NCI-H2107 treated with DMSO at 0.1 percent for 48 hours (cell line): ENCODE results near the gene TCF12.
"Not testable (repeated sequence)": the region's sequence is repeated elsewhere in the genome, so short reads cannot be mapped to it uniquely, and the experiment has no call there.

Experiments
- DNase-seq: peaks from one replicate; lab custom pipeline; 2025; ENCODE audit not compliant: unreplicated experiment; lab: John Stamatoyannopoulos, UW

The TCF12 gene

DNA sequence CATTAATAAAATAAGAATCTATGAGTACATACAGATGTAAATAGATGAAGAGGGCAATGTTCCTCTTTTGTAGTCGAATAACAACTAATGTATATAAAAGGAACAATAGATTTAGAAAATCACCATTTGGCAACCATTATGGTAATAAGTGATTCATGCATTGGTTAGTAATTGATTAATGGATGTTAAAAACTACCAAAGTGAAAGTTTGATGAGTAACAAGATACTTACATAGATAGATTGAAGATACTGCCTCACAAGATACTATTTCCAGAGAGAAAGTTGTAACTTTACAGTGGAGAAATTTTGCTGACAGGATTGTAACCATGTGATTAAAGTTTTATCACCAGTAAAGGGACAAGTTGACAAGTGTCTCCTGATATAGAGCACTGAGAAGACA lies 55.0 kb downstream of the TCF12 start:
- no peak for DNase-seq

DNA sequence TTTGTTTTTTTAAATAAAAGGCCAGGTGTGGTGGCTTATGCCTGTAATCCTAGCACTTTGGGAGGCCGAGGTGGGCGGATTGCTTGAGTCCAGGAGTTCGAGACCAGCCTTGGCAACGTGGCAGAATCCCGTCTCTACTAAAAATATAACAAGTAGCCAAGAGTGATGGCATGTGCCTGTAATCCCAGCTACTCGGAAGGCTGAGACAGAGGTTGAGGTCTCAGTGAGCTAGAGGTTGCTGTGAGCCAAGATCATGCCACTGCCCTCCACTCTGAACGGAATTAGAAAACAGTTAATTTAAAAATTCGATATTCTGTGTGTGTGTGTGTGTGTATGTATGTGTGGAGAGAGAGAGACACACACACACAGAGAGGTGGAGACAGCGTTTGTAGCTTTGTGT lies 58.8 kb downstream of the TCF12 start:
- no peak for DNase-seq

DNA sequence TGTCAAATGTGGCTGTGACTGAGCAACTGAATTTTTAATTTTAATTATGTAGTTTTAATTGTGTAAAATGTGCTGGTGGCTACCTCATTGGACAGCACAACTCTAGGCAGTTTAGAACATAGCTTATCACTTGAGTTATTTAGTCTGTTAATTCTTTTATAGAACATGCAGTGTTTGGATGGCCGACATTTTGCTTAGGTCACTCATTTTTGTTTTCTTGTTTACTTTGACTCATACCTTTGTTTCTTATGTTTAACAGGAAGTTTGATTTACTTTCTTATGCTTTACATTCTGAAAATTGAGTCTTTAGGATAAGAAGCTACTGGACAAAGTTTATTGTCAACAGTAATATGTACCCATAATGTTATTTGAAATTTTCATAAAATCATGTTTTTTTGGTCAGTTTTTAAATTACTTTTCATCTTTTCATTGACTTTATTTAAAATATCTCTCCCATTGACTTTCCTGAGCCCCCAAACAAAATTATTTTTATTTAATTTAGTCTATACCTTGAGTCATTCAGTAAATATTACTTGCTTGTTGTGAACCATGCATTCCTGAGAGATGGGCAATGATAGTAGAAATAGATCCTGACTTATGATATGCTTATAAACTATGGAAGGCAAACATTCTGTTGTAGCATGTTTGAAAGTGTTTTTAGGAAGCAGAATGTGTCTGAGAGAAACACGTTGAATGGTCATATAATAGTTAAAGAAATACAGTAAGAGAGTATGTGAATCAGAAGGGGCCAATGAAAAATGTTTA lies 60.6 kb downstream of the TCF12 start:
- no peak for DNase-seq

DNA sequence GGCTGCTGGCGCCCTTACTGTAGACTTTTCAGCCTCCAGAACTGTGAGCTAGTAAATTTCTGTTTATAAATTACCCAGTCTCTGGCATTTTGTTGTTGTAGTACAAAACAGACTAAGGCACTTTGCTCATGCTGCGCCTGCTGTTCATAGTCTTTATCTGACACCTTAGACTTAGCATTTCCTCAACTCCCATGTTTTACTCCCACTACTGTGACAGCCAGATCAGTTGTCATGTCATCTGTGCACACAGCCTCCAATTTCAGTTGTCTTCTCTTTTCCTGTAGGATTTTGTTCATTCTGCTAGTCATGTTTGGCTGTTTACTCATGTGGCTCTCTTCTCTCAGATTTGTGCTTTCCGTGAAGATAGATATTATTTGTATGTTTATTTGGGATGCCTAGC lies 62.0 kb downstream of the TCF12 start:
- no peak for DNase-seq

DNA sequence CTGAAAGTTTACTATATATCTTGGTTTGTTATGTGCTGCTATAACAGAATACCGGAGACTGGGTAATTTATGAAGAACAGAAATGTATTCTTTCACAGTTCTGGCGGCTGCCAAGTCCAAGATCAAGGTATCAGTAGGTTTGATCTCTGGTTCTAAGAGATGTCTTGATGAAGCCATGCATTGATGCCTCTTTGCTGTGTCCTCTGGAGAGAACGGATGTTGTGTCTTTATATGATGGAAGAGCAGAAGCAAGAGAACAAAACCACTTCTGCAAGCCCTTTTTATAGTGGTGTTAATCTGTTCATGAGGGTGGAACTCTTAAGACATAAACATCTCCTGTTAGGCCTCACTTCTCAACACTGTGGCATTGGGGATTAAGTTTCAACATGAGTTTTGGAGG lies 62.7 kb downstream of the TCF12 start:
- DNase-seq = no peak

DNA sequence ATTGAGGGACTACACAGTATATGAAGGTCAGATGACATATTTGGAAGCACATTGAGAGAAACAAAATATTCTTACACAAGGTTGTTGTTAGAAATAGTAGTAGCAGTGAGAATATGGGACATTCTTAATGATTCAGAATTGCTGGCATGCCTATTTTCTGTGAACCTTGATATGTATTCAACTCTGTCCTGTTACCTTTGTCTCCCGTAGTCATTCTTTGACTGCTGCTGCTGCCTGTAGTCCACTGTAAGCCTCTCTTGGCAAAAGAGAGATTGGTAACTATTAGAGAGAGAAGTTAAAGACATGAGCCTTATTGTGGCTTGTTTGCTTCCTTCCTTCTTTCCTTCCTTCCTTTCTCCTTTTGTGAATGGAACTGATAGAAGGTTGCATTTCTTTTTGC lies 64.5 kb downstream of the TCF12 start:
- no peak for DNase-seq

DNA sequence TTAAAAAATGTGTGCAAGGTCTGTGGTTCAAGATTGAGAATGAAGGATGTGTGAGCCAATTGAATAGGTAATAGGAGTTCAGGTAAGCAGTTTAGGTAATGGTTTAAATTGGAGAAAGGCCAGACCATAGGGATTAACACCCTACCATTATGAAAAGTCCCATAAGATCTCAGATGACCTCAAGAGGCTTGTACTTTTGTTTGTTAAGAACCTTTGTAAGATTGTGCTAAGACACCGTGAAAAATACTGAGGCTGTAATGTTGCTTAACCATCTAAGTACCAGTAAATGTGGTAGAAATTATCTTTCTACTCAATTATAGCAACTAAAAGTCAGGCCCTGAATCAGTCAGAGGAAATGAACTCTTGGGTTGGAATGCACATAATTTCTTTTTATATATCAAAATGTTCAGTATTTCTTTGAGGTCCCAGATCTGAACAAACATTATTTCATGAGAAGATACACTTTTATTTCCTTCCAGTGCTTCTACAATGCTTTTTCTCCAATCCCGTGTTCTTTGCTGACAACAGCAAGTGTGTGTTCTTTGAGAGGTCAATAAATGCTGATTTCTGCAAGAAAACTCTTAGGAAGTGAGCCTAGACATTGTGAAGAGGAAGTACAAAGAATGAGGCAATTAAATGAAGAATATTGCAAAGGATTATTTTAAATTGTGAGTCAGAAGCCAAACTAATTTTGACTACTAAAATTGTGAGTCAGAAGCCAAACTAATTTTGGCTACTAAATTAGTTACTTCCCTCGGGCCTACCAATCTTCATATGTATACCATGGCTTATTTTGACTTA lies 66.4 kb downstream of the TCF12 start:
- no peak for DNase-seq

DNA sequence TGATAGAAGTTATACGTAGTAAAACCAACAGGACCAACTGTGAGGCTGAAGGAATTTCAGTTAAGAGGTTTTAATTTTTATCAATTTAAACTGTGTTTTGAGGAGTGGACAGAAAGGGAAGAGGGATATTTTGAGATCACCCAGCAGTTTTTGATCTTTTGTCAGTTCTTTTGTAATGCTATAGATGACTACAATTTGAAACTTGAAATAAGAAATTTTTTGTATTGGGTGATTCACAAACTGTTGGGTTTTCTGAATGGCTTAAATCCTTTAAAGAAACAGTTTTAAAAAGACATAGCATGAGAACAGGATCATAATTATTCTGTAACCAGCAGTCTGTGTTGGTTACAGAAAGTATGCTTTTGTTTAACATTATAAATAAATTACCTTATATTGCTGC lies 67.4 kb downstream of the TCF12 start:
- no peak for DNase-seq

DNA sequence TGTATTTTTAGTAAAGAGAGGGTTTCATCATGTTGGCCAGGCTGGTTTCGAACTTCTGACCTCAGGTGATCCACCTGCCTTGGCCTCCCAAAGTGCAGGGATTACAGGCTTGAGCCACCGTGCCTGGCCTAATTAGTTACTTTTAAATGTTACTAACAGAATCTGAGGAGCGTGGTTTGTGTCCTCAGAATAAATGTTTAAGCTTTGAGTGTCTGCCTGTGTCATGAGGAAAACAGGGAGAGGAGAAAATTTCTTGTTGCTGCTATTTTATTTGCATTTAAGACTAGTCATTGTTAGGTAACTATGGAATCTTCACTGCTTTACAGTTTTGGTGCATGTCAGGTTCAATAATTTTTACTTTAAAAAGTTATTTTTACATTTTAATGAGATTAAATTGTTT lies 68.8 kb downstream of the TCF12 start:
- no peak for DNase-seq

DNA sequence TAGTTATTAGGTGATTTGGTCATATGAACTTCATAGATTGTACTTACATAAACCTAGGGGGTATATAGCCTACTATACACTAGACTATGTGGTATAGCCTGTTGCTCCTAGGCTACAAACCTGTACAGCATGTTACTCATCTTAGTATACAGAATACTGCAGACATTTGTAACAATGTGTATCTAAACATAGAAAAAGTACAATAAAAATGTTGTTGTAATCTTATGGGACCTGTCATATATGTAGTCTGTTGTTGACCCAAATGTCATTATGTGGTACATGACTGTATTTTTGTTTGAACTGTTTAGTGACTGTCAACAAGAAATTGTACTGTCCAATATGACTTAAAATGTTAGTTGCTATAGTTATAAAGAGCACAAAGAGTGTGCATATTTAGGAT lies 69.8 kb downstream of the TCF12 start:
- no peak for DNase-seq

DNA sequence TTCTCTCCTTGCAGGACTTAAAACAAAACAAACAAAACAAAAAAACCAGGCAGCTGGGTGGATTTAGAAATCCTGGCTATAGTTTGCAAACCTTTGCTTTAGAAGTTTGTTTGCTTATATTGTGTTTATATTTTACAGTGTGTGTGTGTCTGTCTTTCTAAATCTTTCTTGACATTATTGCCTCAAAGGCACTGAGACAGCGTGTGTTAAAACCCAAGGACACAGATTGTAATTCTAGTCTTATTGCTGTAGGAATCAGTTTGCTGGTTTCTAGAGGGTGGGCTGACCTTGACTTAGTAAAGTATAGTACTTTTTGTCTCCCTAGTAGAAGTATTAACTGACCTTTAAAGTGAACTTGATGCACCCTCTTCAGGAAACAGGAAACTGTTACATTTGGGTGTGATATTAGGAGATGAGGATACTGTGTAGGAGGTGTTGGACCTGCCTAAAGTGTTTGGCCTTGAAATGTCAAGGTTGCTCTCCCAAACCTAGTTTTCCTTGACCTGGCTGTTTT lies 71.0 kb downstream of the TCF12 start:
- no peak for DNase-seq

DNA sequence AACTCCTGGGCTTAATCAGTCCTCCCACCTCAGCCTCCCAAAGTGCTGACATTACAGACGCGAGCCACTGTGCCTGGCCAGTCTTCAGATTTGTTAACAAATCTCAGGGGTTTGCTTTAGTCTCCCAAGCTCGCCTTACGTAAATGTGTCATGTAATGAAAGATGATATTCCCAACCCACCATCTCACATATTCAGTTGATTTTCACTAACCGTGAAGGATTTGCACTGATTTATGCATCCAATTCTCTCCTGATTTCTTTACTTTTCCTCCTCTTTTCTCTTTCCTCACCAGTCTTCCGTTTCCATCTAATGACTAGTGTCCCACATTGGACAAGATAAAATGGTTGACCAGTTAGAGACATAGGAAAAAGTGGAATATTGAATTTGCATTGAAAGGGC lies 72.6 kb downstream of the TCF12 start:
- DNase-seq = no peak

DNA sequence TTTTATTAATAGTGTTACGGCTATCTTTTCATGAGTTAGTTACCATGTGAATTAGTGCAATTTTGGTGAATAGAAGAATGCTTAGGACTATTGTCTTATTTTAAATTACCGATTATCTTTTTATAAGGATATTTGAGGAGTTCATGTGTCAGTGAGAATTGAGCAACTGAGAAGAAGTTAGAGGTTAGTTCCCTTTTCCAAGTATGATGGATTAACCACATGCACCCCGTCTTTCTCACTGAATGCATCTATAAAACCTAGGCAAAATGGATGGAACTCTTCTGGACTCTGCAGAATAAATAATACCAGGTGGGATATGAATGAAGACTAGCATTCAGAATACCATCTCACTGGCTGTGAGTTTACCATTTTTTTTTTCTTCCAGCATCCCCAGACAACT lies 74.3 kb downstream of the TCF12 start:
- DNase-seq = no peak

DNA sequence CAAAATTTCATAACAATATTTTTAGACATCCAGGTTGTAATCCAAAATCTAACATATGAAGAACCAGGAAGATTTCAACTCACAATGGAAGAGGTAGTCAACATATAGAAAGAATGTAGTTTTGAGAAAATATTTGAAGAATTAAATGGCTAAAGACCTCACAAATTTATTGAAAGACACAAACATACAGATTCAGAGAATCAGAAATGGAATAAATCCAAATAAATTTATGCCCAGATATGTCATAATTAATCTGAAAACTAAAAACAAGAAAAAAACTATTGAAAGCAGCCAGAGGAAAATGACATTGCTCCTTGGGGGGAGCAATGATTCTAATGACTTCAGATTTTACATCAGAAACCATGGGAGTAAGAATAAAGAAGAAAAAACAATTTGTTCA lies 75.8 kb downstream of the TCF12 start:
- no peak for DNase-seq

DNA sequence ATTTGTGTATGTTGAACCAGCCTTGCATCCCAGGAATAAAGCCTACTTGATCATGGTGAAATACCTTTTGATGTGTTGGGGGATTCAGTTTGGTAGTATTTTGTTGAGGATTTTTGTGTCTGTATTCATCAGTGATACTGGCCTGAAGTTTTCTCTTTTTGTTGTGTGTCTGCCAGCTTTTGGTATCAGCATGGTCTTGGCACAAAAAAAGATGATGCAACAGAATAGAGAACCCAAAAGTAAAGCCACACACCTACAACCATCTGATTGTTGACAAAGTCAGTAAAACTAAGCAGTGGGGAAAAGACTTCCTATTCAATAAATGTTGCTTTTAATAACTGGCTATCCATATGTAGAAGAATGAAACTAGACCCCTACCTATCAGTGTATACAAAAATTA lies 77.6 kb downstream of the TCF12 start:
- DNase-seq = no peak

DNA sequence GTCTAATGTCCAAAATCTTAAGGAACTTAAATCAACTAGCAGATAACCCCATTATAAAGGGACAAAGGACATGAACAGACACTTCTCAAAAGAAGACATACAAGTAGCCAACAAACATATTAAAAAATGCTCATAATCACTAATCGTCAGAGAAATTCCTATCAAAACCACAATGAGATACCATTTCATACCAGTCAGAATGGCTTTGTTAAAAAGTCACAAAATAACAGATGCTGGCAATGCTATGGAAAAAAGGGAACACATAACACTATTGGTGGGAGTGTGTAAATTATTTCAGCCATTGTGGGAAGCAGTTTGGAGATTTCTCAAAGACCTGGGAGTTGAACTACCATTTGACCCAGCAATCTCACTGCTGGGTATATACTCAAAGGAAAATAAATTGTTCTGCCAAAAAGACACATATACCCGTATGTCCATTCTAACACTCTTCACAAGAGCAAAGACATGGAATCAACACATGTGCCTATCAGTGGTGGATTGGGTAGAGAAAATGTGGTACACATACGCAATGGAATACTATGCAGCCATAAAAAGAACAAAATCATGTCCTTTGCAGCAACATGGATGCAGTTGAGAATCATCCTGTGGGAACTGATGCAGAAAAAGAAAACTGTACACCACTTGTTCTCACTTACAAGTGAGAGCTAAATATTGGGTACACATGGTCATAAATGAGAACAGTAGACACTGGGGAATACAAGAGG lies 78.5 kb downstream of the TCF12 start:
- DNase-seq = no peak

DNA sequence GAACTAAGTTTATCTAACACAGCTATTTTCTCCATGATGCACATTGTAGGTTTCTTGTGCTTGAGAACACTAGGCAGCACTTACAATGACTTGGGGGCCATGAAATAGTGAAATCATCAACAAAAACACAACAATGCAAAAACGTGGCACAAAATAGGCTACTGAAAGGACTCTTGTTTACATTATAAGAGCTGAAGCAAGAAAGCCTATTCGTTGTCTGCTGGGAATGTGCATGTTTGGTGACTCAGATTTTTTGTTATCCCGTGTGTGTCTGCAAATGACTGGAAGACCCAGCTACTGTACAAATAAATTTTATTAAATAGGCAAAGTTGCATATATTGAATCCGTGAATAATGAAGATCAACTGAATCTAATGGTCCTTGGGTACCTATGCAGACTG lies 85.0 kb downstream of the TCF12 start:
- no peak for DNase-seq

DNA sequence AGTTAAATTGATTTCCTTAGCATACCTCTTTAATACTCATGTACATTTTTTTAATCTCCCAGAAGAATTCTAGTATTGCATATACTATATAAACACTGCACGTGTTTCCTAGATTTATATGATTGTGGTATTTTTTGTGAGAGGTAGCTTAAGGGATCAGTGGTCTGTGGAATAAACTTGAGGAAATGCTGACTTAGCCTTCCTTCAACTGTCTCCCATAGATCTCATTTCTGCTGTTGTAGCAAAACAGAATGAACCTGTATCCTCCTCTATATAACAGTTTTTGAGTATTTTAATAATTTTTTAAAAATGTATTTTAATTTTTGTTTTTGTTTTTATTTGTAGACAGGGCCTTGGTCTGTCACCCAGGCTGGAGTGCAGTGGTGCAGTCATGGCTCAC lies 86.8 kb downstream of the TCF12 start:
- DNase-seq = no peak

DNA sequence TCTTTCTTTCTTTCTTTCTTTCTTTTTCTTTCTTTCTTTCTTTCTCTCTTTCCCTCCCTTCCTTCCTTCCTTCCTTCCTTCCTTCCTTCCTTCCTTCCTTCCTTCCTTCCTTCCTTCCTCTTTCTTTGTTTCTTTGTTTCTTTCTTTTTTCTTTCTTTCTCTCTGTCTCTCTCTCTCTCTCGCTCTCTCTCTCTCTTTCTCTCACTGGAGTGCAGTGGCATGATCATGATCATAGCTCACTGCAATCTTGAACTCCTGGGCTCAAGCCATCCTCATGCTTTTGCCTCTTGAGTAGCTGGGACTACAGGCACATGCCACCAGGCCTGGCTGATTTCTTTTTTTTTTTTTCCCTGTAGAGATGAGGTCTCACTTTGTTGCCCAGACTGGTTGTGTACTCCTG lies 89.4 kb downstream of the TCF12 start:
- DNase-seq = not testable (repeated sequence)

DNA sequence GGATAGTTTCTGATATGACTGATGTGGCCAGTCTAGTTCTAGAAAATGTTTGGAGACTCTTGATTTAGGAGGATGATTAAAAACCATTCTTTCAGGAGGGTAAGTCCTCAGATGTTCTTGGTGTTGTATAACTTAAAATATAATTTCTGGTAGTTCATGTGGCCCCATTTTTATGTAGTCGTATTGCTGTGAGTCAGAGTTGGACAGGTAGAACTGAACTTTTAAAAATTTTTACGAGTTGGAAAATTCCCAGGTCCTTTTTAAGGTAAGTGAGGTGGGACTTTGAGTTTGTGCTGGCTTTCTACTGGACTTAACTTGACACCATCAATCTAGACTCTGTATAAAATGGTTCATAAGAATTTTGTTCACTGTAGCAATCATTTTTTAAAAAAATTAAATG lies 92.3 kb downstream of the TCF12 start:
- no peak for DNase-seq

DNA sequence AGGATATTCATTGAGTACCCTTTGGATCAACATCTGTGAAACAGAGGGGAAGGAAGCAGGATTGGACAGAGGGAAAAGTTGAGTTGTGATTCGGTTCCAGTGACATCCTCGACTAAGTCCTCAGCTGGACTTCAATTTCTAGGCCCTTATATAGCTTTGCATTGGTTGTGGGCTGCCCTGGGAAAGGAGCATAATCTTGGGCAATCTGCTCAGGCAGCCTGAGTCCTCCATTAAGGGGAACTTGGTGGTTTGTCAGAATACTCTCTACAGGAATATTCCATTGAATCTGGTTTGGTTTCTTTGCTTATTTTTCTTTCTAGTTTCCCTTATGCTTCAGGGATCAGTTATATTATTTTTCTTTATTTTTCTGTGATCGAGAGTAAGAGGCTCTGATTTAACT lies 94.1 kb downstream of the TCF12 start:
- no peak for DNase-seq

DNA sequence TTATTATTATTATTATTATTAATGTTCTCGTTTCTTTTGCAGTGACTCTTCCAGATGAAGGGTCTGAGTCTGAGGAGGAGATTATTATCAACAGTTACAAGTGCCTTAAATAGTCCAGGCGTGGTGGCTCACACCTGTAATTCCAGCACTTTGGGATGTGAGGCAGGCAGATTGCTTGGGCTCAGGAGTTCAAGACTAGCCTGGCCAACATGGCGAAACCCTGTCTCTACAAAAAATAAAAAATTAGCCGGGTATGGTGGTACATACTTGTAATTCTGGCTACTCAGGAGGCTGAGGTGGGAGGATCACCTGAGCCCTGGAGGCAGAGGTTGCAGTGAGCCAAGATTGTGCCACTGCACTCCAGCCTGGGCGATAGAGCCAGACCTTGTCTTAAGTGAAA lies 96.5 kb downstream of the TCF12 start:
- not testable (repeated sequence) for DNase-seq
